Keratinocyte (primary cell): ENCODE measurements around the gene PTPN12.

ENCODE experiments used
- CTCF ChIP-seq, 3 experiments: IDR thresholded peaks in 1 of 3; conservative IDR thresholded peaks in 1 of 3; optimal IDR thresholded peaks in 1 of 3; 2 replicates in 2 of 3; 3 replicates in 1 of 3; pipeline versions ENCODE3 to v1.5.1; 2011; ENCODE audit warnings: low read length in 3 of 3, mild to moderate bottlenecking in 3 of 3, moderate library complexity in 2 of 3, control low read depth in 1 of 3, inconsistent platforms in 1 of 3; ENCODE audit not compliant: insufficient read depth in 2 of 3; ENCODE audit errors: extremely low read depth in 1 of 3
- EZH2 ChIP-seq: IDR thresholded peaks from one replicate; pipeline ENCODE4 v1.6.1; 2012; ENCODE audit warnings: inconsistent platforms, mild to moderate bottlenecking, low read length, moderate library complexity

GRCh38 chr7:77687100-77687746, 150.1 kb downstream of the PTPN12 start:
- no peak for TF ChIP-seq CTCF (optimal IDR thresholded peaks at IDR 0.05 in 1 of 3, IDR thresholded peaks at IDR 0.05 in 1 of 3, conservative IDR thresholded peaks at IDR 0.05 in 1 of 3; ENCODE audit: extremely low read depth in 1 of 3, insufficient read depth in 2 of 3, low read length in 3 of 3)
- TF ChIP-seq EZH2: no peak
